ENCODE measurements around the gene OCLN. TPM values are rescaled to one million over a fixed set of nuclear protein-coding genes. Genes with fewer than 3 reads are reported as not detected.
"Not testable (repeated sequence)": the region's sequence is repeated elsewhere in the genome, so short reads cannot be mapped to it uniquely, and the experiment has no call there.

Gene OCLN, protein sequence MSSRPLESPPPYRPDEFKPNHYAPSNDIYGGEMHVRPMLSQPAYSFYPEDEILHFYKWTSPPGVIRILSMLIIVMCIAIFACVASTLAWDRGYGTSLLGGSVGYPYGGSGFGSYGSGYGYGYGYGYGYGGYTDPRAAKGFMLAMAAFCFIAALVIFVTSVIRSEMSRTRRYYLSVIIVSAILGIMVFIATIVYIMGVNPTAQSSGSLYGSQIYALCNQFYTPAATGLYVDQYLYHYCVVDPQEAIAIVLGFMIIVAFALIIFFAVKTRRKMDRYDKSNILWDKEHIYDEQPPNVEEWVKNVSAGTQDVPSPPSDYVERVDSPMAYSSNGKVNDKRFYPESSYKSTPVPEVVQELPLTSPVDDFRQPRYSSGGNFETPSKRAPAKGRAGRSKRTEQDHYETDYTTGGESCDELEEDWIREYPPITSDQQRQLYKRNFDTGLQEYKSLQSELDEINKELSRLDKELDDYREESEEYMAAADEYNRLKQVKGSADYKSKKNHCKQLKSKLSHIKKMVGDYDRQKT
- polyA plus RNA-seq (2013, experiment 1 of 2; ENCODE audit: insufficient read length), result 1.9 TPM
- polyA plus RNA-seq (2013, experiment 2 of 2; ENCODE audit: insufficient read length), result 2.8 TPM

DNA sequence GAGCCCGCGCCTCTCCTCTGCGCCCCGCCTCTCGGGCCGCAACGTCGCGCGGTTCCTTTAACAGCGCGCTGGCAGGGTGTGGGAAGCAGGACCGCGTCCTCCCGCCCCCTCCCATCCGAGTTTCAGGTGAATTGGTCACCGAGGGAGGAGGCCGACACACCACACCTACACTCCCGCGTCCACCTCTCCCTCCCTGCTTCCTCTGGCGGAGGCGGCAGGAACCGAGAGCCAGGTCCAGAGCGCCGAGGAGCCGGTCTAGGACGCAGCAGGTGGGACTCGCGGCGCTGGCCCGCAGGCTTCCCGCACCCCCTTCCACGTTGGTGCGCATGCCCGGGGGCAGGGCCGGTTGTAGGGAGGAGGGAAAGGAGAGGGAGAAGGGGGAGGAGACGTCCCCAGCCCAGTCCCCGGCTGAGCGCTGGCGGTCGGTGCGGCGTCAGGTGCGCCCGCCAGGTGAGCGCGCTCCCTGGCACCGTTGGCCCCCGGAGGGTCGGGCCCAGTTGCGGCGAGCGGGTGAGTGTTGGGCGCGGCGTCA is at the start of gene OCLN:
OCLN (plus strand) TSS at position 400 of the 532 bp plus-strand sequence. CDS start 11,455 bp downstream, outside the sequence.
- DNase-seq, result no peak

GRCh38 chr5:69444127-69444754 is 48.3 kb upstream of the OCLN start:
- DNase-seq, result no peak

- no peak for DNase-seq
Measured at GRCh38 chr5:69449511-69449910, 43.1 kb upstream of the OCLN start.

DNA sequence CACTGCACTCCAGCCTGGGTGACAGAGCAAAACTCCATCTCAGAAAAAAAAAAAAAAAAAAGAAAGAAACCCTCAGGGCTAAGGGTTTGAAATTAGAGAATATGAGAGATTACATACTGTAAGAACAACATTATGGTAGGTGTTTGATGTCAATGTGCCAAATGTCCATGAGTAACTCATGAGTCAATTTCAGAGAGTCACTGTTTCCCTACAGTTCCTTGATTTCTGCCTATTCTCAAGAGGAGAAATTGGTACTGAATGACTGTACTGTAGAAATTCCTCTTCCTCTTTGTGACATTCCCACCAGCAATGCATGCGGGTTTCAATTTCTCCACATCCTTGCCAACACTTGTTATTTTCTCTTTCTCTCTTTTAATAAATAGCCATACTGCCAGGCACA is 42.5 kb upstream of the OCLN start:
- DNase-seq, result peak; percentile 86

DNA sequence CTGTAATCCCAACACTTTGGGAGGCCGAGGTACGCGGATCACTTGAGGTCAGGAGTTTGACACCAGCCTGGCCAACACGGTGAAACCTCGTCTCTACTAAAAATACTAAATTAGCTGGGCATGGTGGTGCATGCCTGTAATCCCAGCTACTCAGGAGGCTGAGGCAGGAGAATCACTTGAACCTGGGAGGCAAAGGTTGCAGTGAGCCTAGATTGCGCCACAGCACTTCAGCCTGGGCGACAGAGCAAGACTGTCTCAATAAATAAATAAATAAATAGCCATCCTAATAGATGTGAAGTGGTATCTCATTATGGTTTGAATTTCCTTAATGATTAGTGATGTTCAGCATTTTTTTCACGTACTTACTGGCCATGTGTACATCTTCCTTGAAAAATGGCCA is 42.1 kb upstream of the OCLN start:
- DNase-seq, result not testable (repeated sequence)

DNA sequence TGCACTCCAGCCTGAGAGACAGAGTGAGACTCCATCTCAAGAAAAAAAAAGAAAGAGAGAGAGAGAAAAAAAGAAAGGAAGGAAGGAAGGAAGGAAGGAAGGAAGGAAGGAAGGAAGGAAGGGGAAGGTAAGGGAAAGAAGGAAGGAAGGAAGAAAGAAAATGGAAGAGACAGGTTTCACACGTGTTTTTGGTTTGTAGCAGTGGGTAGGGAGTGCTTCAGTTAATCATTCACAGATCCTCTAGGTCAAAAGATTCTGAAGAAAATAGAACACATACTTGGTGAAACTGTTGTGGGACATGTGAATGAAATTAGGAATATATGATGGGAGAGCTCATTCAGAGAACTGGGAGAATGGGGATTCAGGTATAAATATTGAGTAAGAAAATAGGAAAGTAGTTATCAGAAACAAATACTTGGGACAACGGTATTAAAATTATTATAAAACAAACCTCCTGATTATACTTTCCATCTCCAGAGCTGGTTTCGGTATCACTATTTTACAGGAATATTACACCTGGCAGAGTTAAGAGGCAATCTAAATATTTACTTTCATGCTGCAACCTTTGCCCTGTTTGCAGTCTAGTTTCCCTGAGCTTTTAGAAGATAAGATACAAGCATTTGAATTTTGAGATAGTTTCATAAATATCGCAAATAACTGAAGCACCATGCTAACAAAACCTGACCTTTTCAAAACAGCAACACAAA is 40.5 kb upstream of the OCLN start:
- DNase-seq, result no peak

DNA sequence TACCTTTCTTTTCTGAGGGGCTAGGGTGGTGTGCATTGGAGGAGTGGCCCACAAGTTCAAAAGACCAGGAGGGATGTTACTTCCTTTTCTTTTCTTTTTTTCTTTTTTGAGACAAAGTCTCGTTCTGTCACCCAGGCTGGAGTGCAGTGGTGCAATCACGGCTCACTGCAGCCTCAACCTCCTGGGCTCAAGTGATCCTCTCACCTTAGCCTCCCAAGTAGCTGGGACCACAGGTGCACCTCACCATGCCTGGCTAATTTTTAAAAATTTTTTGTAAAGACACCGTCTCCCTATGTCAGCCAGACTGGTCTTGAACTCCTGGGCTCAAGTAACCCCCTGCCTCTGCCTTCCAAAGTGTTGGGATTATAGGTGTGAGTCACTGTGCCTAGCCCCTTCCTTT is 39.1 kb upstream of the OCLN start:
- not testable (repeated sequence) for DNase-seq

DNA sequence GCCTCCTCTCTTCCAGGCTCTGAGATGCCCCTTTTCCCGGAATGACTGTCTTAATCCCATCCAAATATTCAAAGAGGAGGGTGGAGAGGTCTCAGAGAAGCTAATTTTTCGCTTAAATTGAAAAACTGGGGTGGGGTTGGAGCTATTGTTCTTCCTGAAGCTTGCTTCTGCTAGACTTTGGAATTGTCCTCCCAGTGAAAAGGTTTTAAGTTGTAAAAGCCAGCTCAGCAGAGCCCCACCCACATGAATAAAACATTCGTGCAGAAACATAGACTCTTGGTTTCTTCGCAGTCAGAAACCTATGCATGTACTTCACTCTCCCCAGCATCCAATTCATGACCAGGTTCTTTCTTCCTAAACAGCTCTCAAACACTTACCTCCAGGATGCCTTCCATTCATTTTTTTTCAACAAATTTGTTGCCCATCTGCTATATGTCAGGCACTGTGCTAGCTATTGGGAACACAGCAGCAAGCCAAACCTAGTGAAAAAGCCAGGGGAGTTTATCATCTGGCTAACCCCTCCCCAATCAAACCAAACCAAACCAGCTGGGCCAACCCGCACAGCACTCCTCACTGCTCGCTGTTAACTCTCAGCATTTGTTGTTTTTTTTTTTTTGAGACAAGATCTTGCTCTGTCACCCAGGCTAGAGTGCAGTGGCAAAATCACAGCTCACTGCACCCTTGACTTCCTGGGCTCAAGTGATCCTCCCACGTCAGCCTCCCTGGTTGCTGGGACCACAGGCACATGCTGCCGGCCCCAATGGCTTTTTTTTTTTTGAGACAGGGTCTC is 37.9 kb upstream of the OCLN start:
- DNase-seq, result no peak

- DNase-seq, result not testable (repeated sequence)
Measured at GRCh38 chr5:69455428-69455988, 37.1 kb upstream of the OCLN start.

- DNase-seq, result no peak
Measured at GRCh38 chr5:69462170-69462569, 30.4 kb upstream of the OCLN start.

- DNase-seq, result not testable (repeated sequence)
Measured at GRCh38 chr5:69466375-69466774, 26.2 kb upstream of the OCLN start.

- DNase-seq, result no peak
Measured at GRCh38 chr5:69467442-69468225, 25.0 kb upstream of the OCLN start.

DNA sequence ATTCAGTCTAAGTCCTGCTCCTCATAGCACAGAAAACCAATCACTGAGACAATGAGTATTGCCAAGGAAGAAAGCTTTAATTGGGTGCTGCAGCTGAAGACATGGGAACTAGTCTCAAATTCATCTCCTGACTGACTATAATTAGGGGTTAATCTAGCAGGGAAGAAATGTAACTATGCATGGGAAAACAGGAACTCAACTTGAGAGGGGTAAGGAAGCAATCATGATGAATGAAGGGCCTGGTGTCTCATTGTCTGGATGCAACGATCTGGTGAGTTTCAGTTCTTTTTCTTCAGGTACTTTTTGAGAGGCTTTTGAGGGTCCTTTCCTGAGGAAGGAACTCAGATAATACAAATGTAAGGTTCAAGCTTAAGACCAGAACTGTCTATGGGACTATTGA is 24.0 kb upstream of the OCLN start:
- DNase-seq, result no peak

DNA sequence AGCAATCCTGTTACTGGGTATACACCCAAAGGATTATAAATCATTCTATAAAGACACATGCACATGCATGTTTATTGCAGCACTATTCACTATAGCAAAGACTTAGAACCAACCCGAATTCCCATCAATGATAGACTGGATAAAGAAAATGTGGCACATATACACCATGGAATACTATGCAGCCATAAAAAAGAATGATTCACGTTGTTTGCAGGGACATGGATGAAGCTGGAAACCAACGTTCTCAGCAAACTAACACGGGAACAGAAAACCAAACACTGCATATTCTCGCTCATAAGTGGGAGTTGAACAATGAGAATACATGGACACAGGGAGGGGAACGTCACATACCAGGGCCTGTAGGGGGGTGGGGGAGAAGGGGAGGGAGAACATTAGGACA is 21.1 kb upstream of the OCLN start:
- DNase-seq, result not testable (repeated sequence)

DNA sequence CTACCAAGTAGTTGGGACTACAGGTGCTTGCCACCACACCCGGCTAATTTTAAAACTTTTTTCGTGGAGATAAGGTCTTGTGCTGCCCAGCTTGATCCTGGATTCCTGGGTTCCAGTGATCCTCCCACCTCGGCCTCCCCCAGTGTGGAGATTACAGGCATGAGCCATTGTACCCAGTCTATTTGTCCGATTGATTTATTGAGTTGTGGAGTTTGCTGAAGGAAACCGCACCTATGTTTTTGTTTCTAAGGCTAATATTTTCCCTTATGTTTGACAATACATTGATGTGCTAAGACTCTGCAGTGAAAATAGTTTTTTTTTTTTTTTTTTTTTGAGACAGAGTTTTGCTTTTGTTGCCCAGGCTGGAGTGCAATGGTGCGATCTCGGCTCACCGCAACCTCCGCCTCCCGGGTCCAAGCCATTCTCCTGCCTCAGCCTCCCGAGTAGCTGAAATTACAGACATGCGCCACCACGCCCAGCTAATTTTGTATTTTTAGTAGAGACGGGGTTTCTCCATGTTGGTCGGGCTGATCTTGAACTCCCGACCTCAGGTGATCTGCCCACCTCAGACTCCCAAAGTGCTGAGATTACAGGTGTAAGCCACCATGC is 20.0 kb upstream of the OCLN start:
- not testable (repeated sequence) for DNase-seq

DNA sequence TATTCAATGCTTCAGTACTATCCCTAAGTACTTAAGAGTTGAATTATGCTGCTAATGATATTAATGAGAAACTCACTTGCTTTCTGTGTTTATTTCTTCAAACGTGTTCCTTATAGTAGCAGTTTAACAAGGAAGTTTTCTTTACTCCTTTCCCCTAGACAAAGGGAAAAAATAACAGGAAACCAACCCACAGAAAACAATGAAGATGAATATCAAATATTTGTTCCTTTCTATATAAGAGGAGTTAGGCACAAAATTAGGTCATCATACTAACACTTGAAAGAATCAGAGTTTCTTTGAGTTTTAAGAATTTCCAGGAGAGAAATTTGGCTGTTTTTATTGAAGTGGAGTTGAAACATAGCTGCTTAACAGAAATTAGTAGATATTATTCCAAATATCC is 15.4 kb upstream of the OCLN start:
- DNase-seq, result no peak

DNA sequence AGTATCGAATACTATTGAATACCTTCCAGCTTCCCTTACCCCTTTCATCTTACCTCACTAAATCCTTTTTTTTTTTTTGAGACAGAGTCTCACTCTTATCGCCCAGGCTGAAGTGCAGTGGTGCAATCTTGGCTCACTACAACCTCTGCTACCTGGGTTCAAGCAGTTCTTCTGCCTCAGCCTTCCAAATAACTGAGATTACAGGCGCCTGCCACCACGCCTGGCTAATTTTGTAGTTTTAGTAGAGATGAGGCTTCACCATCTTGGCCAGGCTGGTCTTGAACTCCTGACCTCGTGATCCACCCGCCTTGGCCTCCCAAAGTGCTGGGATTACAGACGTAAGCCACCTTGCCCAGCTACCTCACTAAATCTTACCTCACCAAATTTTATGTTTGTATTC is 14.3 kb upstream of the OCLN start:
- not testable (repeated sequence) for DNase-seq

DNA sequence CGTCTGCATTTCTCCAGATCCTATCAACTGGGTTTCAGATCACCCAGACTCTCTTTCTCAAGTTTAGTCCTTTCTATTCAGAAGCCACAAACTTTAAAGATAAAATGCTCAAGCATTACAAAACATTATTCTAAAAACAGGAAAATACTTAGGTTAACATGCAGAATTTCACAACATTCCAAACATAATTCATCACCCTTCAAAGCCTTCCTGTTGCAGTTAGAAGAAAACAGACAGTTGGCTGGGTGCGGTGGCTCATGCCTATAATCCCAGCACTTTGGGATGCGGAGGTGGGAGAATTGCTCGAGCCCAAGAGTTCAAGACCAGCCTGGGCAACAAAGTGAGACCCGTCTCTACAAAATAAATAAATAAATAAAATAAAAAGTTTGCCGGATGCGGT is 7.7 kb upstream of the OCLN start:
- peak; percentile 57 for DNase-seq

DNA sequence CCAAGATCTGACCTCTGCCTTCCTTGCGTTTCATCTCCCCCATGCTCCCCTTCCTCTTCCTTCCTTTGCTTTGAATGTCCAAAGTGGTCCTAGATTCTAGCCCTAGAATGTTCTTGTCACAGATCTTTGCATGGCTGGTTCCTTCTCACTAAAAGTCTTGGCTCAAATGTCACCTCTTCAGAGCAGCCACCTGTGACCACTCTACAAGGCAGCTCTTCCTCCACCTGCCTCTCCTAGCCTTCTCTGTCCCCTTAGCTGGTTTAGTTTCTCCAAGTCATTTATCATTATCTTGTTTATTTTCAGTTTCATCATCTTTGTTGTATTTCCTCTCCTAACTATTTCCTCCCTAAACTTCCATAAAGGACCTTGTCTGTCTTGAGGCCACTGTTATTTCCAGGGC is 7.1 kb upstream of the OCLN start:
- DNase-seq, result no peak

DNA sequence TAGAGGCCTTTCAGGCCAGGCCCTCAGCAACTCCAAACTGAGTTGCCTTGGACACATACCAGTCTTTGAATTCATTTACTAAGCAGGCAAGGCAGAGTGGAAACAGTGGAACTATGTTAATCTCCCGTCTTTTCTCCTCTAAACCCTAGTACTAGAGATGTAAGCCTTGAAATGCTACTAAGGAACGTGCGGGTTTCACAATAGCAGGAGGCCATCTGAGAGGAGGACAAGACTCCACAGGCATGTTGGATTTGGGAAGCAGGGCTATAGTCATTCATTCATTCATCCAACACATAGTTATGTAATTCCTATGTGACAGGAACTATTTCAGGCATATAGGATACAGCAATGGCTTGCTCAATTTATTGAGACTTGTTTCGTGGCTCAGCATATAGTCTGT is 3.3 kb upstream of the OCLN start:
- DNase-seq, result no peak

Data from fibroblast of skin of back (primary cell).